NCI-H526 treated with DMSO at 0.1 percent for 48 hours (cell line): ENCODE results near the gene RMND5B.
A peak's percentile ranks its signal among the peaks of the same experiment; 100 is the strongest.
"Not testable (repeated sequence)": the region's sequence is repeated elsewhere in the genome, so short reads cannot be mapped to it uniquely, and the experiment has no call there.

ENCODE experiments used
- DNase-seq: peaks from one replicate; lab custom pipeline; 2025; lab: John Stamatoyannopoulos, UW

The RMND5B gene, protein sequence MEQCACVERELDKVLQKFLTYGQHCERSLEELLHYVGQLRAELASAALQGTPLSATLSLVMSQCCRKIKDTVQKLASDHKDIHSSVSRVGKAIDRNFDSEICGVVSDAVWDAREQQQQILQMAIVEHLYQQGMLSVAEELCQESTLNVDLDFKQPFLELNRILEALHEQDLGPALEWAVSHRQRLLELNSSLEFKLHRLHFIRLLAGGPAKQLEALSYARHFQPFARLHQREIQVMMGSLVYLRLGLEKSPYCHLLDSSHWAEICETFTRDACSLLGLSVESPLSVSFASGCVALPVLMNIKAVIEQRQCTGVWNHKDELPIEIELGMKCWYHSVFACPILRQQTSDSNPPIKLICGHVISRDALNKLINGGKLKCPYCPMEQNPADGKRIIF

DNA sequence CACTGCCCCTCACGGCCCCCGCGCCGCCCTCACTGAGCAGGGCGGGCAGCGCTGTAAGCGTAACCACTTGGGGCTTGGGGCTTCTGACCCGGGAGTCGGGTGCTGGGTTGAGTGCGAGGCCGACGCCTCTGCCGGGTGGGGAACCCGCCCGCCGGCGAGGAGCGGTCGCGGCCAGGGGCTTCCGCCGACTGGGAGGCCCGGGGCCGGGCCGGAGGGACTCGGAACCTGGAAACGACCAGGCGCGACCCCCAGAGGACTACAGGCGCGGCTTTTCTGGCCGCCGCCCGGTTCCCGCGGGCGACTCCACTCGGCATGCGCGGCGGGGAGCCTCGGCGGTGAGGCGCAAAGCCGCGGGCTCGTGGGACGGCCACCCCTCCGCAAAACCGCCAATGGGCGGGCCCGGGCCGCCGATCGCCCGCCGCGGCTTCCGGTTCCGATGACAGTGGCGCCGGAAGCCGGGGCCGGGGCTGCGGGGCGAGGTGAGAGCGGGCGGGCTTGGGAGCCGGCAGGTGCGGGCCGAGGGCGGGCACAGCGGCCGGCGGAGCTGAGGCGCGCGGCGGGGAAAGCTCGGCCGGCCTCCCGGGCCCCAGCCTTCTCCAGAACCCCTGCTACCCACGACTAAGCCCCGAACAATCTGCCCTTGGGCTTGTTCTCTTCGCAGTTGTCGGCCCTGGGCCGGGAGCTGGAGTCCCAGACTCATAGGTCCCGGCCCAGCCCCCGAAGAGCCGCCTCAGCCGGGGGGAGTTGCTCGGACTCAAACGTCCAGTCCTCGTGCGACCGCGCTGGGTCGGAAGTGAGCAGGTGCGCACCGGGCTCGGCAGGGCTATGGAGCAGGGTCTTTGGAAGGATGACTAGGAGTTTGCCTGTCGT, at the start of gene RMND5B:
RMND5B (plus strand) TSS at position 439 of the 870 bp plus-strand sequence. CDS start 7,106 bp downstream, outside the sequence.
- DNase-seq = peak; percentile 56

DNA sequence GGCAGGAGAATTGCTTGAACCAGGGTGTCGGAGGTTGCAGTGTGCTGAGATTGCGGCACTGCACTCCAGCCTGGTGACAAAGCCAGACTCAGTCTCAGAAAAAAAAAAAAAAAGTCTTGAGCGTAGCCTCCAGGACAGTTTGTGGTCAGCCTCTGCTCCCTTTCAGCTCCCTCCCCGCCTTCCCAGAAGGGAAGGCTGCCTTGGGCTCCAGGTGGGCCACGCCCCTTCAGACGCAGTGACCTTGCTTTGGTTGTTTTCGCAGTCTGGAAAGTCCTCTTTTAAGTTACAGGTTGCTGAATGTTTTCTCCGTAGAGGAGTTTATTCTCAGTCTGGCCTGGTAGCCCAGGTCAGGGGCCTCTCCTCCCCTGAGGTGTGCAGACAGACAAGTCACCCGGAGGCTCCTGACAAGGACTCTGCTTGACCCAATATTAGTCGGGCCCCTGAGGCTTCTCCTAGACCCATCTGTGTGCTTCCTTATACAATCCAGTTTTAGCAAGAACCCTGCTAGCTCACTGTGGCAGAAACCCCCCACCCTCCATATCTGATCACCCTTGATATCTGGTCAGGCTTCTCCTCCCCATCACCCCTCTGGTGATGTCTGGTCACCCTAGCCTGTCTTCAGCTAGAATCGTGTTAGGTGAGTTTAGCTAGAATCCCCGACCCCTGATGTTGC, 49.1 kb upstream of the RMND5B start:
- no peak for DNase-seq

DNA sequence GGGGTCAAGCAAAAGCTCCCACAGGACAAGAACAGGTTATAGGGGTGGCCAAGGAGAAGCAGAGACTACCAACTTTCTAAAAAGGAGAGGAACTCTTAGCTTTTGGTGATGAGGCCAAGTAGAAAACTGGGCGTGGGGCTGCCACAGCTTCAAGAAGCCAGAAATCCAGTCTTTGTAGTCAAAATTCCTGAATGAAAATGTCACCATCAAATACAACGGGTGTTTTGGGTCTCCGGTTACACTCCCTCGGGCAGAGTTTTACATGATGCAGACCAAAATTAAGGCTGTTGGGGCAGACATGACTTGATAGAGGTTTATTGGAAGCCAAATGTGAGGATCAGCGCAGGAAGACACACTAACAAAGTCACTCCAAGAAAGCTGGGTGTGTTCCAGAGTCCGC, 46.9 kb upstream of the RMND5B start:
- DNase-seq = no peak

DNA sequence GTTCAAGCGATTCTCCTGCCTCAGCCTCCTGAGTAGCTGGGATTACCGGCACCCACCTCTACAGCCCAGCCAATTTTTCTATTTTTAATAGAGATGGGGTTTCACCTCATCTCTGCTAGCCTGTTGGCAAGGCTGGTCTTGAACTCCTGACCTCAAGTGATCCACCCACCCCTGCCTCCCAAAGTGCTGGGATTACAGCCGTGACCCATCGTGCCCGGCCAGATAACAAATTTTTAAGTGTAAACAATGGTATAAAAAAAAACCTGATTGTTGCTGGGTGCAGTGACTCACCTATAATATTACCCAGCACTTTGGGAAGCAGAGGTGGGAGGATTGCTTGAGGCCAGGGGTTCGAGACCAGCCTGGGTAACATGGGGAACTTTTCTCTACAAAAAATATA, 45.5 kb upstream of the RMND5B start:
- no peak for DNase-seq

DNA sequence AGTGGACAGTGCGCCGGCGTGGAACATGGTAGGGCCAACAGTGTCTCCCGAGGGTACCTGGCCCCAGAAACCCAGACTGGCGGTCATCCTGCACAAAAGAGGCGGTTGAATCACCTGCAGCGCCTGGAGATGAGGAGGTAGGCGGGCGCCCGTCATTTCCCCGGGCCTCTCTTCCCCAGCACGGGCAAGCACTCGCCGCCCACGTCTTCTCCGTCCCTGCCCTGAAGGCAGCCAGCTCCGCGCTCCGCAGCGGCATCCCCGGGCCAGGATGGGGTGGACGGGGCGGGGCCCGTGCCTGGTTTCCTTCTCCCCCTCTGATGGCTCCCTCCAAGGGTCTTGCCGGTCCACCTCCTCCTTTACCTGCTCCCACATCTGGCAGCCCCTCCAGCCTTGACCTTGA, 44.5 kb upstream of the RMND5B start:
- no peak for DNase-seq

DNA sequence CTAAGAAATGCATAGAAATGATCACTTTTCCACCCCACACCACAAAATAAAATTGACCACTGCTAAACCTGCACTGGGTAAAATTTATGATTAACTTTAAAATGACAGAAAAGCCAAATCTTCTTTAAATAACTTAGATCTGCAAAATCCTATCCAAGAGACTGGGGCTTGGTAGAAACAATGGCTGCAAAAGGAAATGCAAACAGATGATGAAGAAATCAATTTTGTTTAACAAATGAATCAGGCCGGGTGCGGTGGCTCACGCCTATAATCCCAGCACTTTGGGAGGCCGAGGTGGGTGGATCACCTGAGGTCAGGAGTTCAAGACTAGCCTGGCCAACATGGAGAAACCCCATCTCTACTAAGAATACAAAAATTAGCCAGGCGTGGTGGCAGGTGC, 43.6 kb upstream of the RMND5B start:
- DNase-seq = not testable (repeated sequence)

DNA sequence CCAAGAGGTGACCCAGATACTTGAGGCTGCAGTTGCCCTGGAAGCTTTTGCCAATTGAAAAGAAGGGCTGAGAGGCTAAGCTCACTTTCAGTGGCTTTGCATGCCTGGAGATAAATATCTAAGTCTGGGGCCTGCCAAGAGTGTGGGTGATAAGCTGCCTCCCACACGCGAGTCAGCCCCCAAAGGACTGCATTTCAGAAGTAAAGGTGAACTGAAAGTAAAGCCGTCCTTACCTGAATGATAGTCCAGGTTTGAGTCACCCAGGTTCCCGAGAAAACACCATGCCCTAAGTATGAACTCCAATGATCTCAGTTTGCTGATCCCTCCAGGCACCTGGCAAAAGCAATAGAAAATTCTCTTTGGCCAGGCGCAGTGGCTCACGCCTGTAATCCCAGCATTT, 40.0 kb upstream of the RMND5B start:
- DNase-seq = no peak

DNA sequence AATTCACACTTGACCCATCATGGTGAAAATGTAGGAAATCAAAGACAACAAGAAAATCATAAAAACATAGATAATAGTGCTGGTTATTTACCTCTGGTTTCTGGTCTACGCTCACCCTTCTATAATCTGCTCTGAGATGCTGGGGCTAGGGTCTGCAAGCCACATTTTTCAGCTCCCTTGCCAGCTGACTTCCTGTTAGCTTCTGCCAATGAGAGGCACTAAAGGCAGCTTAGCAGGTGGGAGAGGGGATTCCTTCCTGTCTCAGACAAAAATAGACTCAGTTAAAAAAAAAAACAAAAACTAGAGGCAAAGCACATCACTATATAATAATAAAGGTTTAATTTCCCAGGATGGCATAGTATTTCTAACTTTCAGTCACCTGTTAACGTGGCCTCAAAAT, 37.7 kb upstream of the RMND5B start:
- no peak for DNase-seq

DNA sequence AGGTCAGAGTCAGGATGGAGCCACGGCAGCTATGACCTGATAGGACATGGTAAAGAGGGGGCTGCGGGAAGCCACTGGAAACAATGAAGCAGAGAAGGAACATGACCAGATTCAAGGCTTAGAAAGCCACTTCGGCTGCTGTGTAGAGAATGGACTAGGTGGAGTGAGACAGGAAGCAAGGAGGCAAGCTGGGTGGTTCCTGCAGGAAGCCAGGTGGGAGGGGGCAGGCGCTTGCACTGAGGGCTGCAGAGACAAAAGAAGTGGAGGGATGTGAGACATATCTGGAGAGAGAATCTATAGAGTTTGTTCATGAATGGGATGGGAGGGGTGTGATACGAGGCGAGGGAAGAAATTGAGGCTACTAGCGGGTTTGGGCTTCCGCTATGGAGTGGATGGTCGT, 36.5 kb upstream of the RMND5B start:
- DNase-seq = no peak

DNA sequence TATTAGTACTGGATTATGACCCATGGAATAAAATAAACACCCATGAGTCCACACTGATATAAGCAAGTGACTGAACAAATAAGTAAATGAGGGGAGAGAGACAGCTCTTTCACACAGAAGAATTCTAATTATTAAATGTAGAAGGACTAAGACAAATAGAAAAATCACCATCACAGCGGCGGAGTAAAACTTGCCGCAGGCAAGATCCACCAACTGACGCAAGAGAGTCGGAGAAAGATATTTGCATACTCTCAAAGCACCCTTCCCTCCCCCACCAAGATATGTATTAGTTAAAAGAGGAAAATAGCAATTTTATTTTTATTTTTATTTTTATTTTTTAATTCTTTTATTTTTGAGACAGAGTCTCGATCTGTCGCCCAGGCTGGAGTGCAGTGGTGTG, 32.1 kb upstream of the RMND5B start:
- peak; percentile 10 for DNase-seq

DNA sequence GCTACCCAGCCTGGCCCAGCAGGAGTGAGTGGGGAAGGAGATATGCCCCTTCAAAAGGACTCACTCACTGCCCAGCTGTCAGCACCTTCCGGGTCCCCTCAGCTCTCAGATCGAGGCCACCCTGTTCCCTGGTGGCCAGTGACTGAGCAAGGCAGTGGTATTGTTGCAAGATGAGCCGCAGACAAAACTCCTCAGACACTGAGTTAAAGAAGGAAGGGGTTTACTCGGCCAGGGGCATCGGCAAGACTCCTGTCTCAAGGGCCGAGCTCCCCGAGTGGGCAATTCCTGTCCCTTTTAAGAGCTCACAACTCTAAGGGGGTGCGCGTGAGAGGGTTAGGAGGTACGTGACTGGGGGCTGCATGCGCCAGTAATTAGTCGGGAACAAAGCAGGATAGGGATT, 27.2 kb upstream of the RMND5B start:
- no peak for DNase-seq

DNA sequence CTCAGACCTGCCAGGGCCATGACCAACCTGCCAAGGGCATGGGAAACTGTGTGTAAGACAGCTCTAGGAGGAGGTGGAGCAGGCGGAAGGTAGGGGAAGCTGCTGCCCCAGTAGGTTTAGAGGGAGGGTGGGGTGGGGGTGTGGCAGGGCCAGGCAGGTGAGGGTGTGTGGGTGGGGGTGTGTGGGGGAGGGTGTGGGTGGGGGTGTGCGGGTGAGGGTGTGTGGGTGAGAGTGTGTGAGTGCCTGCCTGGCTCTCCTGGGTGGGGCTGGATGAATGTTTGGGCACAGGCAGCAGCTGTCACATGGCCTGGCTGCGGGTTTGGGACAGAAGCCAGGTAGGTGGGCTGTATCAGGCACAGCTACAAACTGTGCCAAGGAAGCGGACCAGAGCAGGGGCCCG, 26.3 kb upstream of the RMND5B start:
- no peak for DNase-seq

DNA sequence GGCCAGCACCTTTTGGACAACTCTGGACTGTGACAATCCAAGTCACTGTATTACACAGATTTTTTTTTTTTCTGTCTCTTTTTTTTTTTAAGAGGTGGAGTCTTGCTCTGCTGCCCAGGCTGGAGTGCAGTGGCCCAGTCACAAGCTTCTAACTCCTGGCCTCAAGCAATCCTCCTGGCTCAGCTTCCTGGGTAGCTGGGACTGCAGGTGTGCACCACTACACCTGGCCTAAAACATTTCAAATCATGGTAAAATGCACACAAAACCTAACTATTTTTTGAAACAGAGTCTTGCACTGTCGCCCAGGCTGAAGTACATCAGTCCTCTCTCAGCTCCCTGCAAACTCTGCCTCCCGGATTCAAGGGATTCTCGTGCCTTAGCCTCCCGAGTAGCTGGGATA, 24.7 kb upstream of the RMND5B start:
- no peak for DNase-seq

DNA sequence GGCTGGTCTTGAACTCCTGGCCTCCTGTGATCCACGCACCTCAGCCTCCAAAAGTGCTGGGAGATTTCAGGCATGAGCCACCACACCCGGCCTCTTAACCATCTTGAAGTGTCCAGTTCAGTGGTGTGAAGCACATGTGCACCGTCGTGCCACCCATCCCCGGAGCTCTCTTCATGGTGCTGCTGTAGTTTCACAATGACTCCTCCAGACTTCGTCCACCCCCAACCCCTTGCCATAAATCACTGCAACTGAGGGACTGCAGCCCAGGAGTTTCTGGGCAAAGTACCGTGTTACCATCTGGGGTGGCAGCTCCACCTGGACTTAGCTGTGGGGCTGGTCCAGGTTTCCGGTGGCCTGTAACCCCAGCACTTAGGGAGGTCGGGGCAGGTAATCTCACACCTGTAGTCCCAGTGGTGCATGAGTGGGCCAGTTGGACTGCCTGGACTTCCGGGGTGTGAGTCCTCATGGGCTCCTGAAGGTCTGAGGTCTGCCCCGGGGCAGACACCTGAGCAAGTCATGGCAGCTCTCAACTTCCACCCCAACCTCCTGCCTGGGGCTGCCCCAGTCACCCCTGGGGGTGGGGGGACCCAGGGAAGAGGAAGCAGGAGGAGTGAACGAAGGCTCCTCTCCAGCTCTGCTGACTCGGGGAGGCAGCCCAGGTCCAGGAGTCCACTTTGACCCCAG, 24.1 kb upstream of the RMND5B start:
- DNase-seq = no peak

DNA sequence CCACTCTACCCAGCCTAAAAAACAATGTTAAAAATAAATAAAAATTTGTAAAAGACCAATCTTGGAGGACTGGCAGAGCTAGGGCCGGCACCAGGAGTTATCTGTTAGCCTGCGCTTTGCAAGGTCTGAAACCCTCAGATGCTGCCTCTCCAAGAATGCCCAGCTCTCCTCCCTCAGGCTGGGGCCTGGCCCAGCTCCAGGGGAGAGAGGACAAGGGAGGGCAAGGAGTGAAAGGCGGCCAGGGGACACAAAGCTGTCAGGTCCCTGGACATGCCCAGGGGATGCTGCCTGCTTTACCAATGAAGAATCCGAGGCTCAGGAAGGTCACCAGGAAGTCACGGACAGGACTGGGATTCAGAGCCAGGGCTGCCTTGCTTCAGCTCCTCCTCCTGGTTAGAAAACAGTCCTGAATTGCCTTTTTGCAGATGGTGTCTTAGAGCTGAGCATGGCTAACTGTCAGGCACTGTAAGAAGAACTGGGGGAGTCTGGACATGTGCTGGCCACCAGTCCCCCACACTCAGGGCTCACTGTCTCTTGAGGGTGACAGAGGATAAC, 23.0 kb upstream of the RMND5B start:
- no peak for DNase-seq

DNA sequence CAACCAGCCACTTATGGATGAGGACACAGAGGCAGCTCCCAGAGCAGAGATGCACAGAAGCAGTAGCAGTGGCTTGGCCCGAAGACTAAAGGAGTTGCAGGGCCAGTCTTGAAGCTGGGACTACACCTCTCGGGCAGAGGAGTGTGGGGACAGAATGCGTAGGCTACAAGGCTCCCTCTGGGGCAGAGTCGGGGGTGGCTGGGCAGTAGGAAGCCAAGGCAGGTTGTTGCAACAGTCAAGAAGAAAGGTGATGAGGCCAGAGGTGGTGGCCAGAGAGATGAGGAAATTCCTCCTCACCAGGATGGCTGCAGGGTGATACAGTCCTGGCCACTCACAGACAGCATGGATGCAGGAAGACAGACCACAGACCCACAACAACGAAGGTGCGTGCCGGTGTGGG, 22.4 kb upstream of the RMND5B start:
- no peak for DNase-seq

DNA sequence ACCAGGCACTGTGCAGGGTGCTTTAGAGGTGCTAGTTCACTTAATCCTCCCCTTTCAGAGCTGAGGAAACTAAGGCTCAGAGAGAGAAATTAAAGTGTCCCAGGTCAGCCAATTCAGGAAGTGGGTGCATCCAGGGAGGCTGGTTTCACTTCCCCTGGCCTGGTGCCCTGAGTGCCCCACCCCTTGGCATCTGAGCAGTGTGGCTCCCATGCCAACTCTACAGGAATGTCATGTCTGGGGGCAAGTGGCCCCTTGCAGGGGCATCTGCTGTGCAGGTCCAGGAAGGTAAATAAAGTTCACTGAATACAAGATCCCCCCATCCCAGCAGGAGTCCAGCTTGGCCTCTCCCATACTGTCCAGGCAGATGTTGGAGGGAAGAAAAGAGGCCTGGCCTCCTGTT, 21.8 kb upstream of the RMND5B start:
- DNase-seq = no peak

DNA sequence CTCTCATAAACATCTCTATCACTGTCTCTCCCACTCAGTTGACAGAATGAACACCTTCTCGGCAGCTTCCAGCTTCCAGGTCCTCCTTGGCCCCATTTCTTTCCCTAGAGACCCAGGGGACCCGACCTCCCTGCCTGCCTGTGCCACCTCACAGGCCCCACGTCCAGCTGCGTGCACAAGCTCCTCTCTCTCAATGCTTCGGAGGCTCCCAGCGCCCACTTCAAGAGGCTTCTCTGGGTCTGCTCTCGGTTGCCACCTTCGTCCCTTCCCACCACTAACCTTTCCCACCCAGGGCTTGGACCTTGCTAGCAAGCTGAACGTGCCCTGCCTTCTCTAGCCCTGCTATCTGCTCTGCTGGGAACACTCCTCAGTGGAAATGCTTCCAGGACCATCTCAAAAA, 20.3 kb upstream of the RMND5B start:
- no peak for DNase-seq

DNA sequence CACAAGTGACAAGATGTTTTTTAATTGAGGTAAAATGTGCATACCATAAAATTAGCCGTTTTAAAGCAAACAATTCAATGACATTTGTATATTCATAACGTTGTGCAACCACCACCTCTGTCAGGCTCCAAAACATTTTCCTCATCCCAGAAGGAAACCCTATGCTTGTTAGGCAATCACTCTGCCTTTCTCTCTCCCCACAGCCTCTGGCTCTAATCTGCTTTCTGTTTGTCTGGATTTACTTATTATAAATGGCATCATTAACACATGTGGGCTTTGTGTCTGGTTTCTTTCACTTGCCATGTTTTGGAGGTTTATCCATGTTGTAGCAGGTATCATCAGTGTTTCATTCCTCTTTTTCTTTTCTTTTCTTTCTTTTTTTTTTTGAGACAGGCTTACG, 18.9 kb upstream of the RMND5B start:
- peak; percentile 7 for DNase-seq

DNA sequence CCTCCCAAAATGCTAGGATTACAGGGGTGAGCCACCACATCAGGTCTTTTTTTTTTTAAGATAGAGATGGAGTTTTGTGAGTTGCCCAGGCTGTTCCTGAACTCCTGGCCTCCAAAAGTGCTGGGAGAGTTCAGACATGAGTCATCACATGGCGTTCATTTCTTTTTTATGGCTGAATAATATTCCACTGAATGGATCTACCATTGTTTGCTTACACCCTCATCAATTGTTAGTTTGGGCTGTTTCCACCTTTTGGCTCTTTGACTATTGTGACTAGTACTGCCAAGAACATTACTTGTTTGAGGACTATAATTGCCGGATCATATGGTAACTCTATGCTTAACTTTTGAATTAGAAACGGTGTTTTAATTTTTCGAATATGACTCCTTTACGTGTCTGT, 18.3 kb upstream of the RMND5B start:
- no peak for DNase-seq

DNA sequence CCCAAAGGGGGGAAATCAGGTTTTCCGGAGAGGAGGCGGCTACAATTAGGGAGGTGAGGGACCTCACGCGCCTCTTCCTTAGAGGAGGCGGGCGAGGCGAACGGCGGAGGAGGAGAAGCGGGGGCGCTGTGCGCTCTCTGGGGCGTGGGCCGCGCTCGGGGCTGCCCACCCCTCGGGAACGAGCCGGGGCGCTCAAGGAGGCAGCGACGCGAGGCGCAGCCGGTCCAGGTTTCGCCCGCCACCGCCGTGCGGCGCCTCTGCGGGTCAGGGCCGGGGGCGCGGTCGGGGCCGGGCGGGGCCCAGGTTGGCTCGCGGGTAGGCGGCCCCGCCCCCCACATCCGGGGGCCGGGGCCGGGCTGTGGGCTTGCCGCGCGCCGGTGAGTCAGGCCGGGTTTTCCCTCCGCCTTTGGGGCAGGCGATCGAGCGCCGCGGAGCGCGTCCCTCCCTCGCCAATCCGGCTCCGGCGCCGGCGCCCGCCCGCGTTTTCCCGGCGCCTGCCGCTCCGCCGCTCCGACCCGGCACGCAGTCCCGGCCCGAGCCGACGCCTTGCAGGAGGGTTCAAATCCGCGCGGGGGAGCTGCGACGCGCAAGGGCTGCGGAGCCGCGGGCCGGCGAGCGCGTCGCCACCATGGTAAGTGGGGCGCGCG, 17.6 kb upstream of the RMND5B start, which contains the start of gene N4BP3:
N4BP3 (plus strand) TSS at position 392 of the 647 bp plus-strand sequence. CDS start 6,052 bp downstream, outside the sequence.
- no peak for DNase-seq
